Gastrocnemius medialis (tissue), 4 donors: Measurements from ENCODE around the gene BCORL1. TPM values are rescaled to one million over a fixed set of nuclear protein-coding genes. Genes with fewer than 3 reads are reported as not detected.
A peak's percentile ranks its signal among the peaks of the same experiment; 100 is the strongest.

ENCODE experiments used
- ATAC-seq, 2 donors: fragments of 150-250 bp; one replicate each; pipeline ENCODE4 v1.9.1; 2016
- DNase-seq, 2 donors: peaks; one replicate each; pipeline ENCODE4 v3.0.0-alpha.2; 2019
- H3K27ac ChIP-seq, 4 donors: fragments of 200-600 bp; sonication (generic); 1 replicate in 1 of 4; 2 replicates in 3 of 4; pipeline ENCODE4 v1.5.1; 2016 to 2018; ENCODE audit warnings: mild to moderate bottlenecking in 2 of 4, moderate library complexity in 1 of 4
- H3K27me3 ChIP-seq, 3 donors: fragments of 200-600 bp; sonication (generic) in 2 of 3; 1 replicate in 1 of 3; 2 replicates in 2 of 3; pipeline versions ENCODE4 v1.5.1 to v1.6.0; 2016 to 2019; ENCODE audit warnings: mild to moderate bottlenecking in 1 of 3, moderate library complexity in 1 of 3
- H3K36me3 ChIP-seq, 2 donors: fragments of 200-600 bp; sonication (generic) in 1 of 2; one replicate each; pipeline ENCODE4 v1.5.1; 2017 to 2018
- H3K4me1 ChIP-seq, 2 donors: fragments of 200-600 bp; sonication (generic) in 1 of 2; one replicate each; pipeline ENCODE4 v1.5.1; 2016 to 2017; ENCODE audit warnings: mild to moderate bottlenecking in 2 of 2
- H3K4me3 ChIP-seq, 4 donors: fragments of 200-600 bp; sonication (generic) in 3 of 4; 1 replicate in 1 of 4; 2 replicates in 3 of 4; pipeline ENCODE4 v1.5.1; 2016 to 2019; ENCODE audit warnings: mild to moderate bottlenecking in 2 of 4
- H3K9me3 ChIP-seq, 3 donors: fragments of 200-600 bp; sonication (generic) in 2 of 3; 1 replicate in 1 of 3; 2 replicates in 2 of 3; pipeline ENCODE4 v1.5.1; 2016 to 2019
- POLR2A ChIP-seq, 2 donors: fragments of 450-650 bp; IDR thresholded peaks; one replicate each; pipeline ENCODE4 v1.6.1; 2017; ENCODE audit warnings: antibody characterized with exemption in 2 of 2, mild to moderate bottlenecking in 2 of 2, moderate library complexity in 2 of 2
- in situ Hi-C, 4 donors: fragments of 200-750 bp; cut with MboI; loops; one replicate each; pipeline versions ENCODE4 v1.15.0 to v1.8.0; 2017; ENCODE audit warnings: low sequenced_read_pairs in 4 of 4
- intact Hi-C: fragments of 100-400 bp; cut with DNase I; formaldehyde crosslinking; loops from one replicate; pipeline ENCODE4 v1.15.1; 2023; ENCODE audit warnings: low total_unique reads
- total RNA-seq, 4 donors: library from RNA; depleted of rRNA; stranded (reverse); fragments of >200 nt; gene quantifications; one replicate each; pipeline versions ENCODE4 v1.1.0 to v1.2.3, GENCODE V29; 2016
- TF ChIP-seq, protein P1 (sequence below), 5 experiments: fragments of 450-650 bp in 3 of 5; fragments of 200-600 bp in 2 of 5; sonication (generic) in 2 of 5; IDR thresholded peaks in 4 of 5; conservative IDR thresholded peaks in 1 of 5; 1 replicate in 4 of 5; 2 replicates in 1 of 5; pipeline ENCODE4 v1.5.1; 2016 to 2019; ENCODE audit warnings: antibody characterized with exemption in 5 of 5, mild to moderate bottlenecking in 3 of 5, moderate library complexity in 3 of 5

BCORL1 gene
- total RNA-seq, 4 donors from 2014 or later, result 1.1 to 3.6 (median 2.4) TPM

DNA sequence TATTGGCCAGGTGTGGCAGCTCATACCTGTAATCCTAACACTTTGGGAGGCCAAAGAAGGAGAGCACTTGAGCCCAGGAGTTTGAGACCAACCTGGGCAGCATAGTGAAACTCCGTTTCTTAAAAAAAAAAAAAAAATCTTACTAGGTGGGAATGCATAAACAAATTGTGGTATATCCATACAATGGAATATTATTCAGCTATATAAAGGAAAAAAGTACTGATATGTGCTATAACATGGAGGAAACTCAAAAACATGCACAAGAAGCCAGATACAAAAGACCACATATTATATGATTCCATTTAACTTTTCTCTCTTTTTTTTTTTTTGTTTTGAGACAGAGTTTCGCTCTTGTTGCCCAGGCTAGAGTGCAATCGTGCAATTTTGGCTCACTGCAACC, 13.5 kb upstream of the BCORL1 start:
- Histone ChIP-seq H3K27me3 (no peaks in the 10 kb centered on the region), H3K4me1 (no peaks in the 10 kb centered on the region), H3K9me3 (no peaks in the 10 kb centered on the region), H3K36me3 (no peaks in the 10 kb centered on the region), H3K27ac (no peak overlapping the region), H3K4me3 (no peak overlapping the region)
- ATAC-seq, result no peak
- in situ Hi-C loops, result no loop called here
- TF ChIP-seq, protein P1, sequence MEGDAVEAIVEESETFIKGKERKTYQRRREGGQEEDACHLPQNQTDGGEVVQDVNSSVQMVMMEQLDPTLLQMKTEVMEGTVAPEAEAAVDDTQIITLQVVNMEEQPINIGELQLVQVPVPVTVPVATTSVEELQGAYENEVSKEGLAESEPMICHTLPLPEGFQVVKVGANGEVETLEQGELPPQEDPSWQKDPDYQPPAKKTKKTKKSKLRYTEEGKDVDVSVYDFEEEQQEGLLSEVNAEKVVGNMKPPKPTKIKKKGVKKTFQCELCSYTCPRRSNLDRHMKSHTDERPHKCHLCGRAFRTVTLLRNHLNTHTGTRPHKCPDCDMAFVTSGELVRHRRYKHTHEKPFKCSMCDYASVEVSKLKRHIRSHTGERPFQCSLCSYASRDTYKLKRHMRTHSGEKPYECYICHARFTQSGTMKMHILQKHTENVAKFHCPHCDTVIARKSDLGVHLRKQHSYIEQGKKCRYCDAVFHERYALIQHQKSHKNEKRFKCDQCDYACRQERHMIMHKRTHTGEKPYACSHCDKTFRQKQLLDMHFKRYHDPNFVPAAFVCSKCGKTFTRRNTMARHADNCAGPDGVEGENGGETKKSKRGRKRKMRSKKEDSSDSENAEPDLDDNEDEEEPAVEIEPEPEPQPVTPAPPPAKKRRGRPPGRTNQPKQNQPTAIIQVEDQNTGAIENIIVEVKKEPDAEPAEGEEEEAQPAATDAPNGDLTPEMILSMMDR (IDR thresholded peaks at IDR 0.05 in 4 of 5, conservative IDR thresholded peaks at IDR 0.05 in 1 of 5), result no peak
- no peak for TF ChIP-seq POLR2A (IDR thresholded peaks at IDR 0.05)
- DNase-seq, result no peak
- intact Hi-C loops, result no loop called here

DNA sequence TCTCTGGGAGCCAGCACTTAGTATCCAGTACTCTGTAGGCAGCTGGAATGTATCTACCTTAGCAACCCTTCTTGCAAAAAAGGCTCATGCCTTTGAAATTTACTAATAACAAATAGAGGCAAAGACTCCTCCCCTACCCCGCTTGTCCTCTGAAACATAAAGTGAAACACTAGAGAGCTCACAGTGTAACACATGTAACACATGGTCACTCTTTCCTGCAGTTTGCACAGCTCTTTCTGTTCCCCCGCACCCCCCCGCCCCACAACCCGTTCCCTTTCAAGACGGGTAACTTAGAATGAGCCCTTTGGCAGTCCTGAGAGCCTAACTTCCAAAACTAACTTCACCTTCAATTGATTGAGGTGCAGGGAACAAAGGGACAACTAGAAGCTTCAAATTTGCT, 6.0 kb upstream of the BCORL1 start:
- ATAC-seq, result no peak
- H3K9me3 ChIP-seq, result no peaks in the 10 kb centered on the region
- H3K4me1 ChIP-seq, result peaks cover 0 to 5% of the 10 kb centered on the region in 2 donors
- intact Hi-C loops, result no loop called here
- no peak overlapping the region for H3K4me3 ChIP-seq
- H3K27me3 ChIP-seq, result no peaks in the 10 kb centered on the region
- no peak for TF ChIP-seq POLR2A (IDR thresholded peaks at IDR 0.05)
- TF ChIP-seq, protein P1 (IDR thresholded peaks at IDR 0.05 in 4 of 5, conservative IDR thresholded peaks at IDR 0.05 in 1 of 5), result no peak
- no peaks in the 10 kb centered on the region for H3K36me3 ChIP-seq
- in situ Hi-C loops, result no loop called here
- no peak overlapping the region for H3K27ac ChIP-seq
- DNase-seq, result no peak

DNA sequence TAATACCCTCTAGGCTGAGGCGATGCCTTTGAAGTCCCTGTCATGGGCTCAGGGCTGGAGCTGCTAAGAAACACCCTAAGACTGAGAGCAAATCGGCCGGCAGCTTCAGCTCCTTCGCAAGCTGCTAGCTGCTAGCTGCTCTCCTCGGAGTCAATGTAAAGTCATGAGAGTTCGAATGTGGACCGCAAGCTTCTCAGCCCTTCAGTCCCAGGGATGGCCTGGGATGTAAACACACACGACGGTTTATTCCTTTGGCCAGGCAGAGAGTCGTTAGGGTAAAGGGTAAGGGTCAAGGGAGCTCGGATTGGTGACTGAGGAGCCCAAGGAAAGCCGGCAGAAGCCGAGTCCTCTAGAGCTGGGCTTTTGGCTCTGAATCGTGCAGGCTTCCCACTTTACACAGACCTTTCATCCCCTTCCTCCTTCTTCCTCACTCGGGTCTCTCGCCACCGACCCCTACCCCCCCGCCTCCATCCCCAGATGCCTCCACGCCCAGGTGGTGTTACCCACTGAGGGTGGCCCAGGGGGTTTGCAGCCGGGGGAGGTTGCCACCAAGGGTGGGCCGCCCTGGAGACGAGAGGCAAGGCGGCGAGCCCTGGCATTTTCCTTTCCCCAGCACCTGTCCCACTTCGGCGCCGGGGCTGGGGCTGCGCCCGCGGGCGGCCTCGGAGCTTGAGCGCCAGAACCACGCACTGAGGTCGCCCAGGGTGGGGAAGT, 3.1 kb upstream of the BCORL1 start:
- H3K27me3 ChIP-seq, result no peaks in the 10 kb centered on the region
- TF ChIP-seq, protein P1 (IDR thresholded peaks at IDR 0.05 in 4 of 5, conservative IDR thresholded peaks at IDR 0.05 in 1 of 5), result no peak
- TF ChIP-seq POLR2A (IDR thresholded peaks at IDR 0.05), result no peak
- ATAC-seq, result no peak
- intact Hi-C loops (no loop called here), in situ Hi-C loops (no loop called here)
- peaks cover 0 to 10% of the 10 kb centered on the region in 2 donors for H3K4me1 ChIP-seq
- DNase-seq, result no peak
- H3K9me3 ChIP-seq, result no peaks in the 10 kb centered on the region
- H3K36me3 ChIP-seq, result no peaks in the 10 kb centered on the region
- H3K27ac ChIP-seq, result peak overlapping the region in 3 of 4 donors; percentile 71 to 81 (median 76)
- peak overlapping the region in 1 of 4 donors; percentile 65 for H3K4me3 ChIP-seq

DNA sequence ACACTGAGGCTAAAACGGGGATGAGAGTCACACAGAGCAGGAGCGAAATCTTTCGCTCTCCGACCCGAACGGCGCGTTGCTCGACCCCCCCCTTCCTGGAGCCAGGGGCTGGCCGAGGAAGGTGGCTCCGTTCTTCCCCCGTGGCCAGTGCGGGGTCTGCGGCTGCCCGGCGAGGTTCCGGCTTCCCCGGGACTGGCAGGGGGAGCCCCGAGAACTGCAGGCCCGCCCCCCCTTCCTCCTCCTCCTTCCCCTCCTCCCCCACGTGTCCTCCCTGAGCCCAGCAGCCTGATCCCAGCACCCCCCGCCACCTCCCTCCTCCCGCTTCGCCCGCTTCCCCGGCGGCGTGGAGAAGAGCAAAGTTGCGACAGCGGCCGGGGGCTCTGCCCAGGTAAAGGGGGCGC, 2.4 kb upstream of the BCORL1 start:
- Histone ChIP-seq H3K9me3 (no peaks in the 10 kb centered on the region), H3K27me3 (no peaks in the 10 kb centered on the region), H3K36me3 (no peaks in the 10 kb centered on the region), H3K27ac (peak overlapping the region in 3 of 4 donors; percentile 71 to 81 (median 76)), H3K4me3 (peak overlapping the region in 1 of 4 donors; percentile 65), H3K4me1 (peaks cover 0 to 10% of the 10 kb centered on the region in 2 donors)
- no peak for DNase-seq
- TF ChIP-seq, protein P1 (IDR thresholded peaks at IDR 0.05 in 4 of 5, conservative IDR thresholded peaks at IDR 0.05 in 1 of 5), result no peak
- no peak for TF ChIP-seq POLR2A (IDR thresholded peaks at IDR 0.05)
- in situ Hi-C loops, result loop anchor here in 1 of 4 donors (5.0 kb wide), 1 partner anchor 48 kb away; no protein-coding TSS in a partner anchor
- no peak for ATAC-seq
- intact Hi-C loops, result loop anchor here (5.0 kb wide), 3 partner anchors 47 to 187 kb away; partner anchors contain the start of genes AIFM1 and ZDHHC9
